Measurements from ENCODE around the gene IL17RE. TPM values are rescaled to one million over a fixed set of nuclear protein-coding genes. Genes with fewer than 3 reads are reported as not detected.
"Not testable (repeated sequence)": the region's sequence is repeated elsewhere in the genome, so short reads cannot be mapped to it uniquely, and the experiment has no call there.

Gene IL17RE
- total RNA-seq, 1 experiment from 2014 or later, result 4.0 TPM

- Histone ChIP-seq H3K4me3 (ENCODE audit: low read length) (peak overlapping the region; percentile 22; the same call in 1 of the 2 replicates), H2AFZ (ENCODE audit: low read length) (peak overlapping the region; percentile 24; the same call in 1 of the 2 replicates), H3K27ac (ENCODE audit: low read length) (peak overlapping the region; percentile 93), H3K9me2 (replicated peaks; ENCODE audit: low read length) (no peaks in the 10 kb centered on the region), H3K9ac (ENCODE audit: low read length) (peak overlapping the region; percentile 18; the same call in 1 of the 2 replicates), H3K27me3 (ENCODE audit: low read length) (no peaks in the 10 kb centered on the region), H3F3A (ENCODE audit: low read length, unreplicated experiment) (peaks cover 14% of the 10 kb centered on the region), H3K4me2 (ENCODE audit: low read length) (peak overlapping the region; percentile 79), H3K36me3 (ENCODE audit: low read depth, low read length) (peaks cover 4% of the 10 kb centered on the region; the same call in 1 of the 2 replicates), H3K9me3 (ENCODE audit: low read length) (no peaks in the 10 kb centered on the region), H4K20me1 (ENCODE audit: low read length) (no peaks in the 10 kb centered on the region), H3K79me2 (ENCODE audit: low read length) (peaks cover 5% of the 10 kb centered on the region), H3K4me1 (ENCODE audit: insufficient read depth, low read length) (peaks cover 55% of the 10 kb centered on the region)
- no peak for DNase-seq
- no TSS peak for BruUV-seq (replicated peaks)
- POLR2A ChIA-PET (ENCODE audit: unreplicated experiment), result no interaction called here
- CTCF ChIA-PET, result no interaction called here
- no peak for TF ChIP-seq EZH2phosphoT487 (IDR thresholded peaks at IDR 0.05; ENCODE audit: borderline replicate concordance, low read length)
- no peak for TF ChIP-seq EZH2 (IDR thresholded peaks at IDR 0.05; ENCODE audit: low read length, unreplicated experiment)
- TF ChIP-seq CTCF (conservative IDR thresholded peaks at IDR 0.05; ENCODE audit: low read depth, low read length), result no peak
- intact Hi-C loops (cut with micrococcal nuclease), result loop anchor here (2.0 to 5.0 kb wide), 2 partner anchors 33 to 57 kb away; partner anchors contain the start of genes CRELD1 and RPUSD3
- ATAC-seq, result no peak
Observed at GRCh38 chr3:9899289-9899791, 3.3 kb upstream of the IL17RE start.

- intact Hi-C loops (cut with micrococcal nuclease); H3K9ac ChIP-seq (ENCODE audit: low read length); BruUV-seq (replicated peaks); DNase-seq; H2AFZ ChIP-seq (ENCODE audit: low read length); H3K27me3 ChIP-seq (ENCODE audit: low read length); H3K4me2 ChIP-seq (ENCODE audit: low read length); H3K4me3 ChIP-seq (ENCODE audit: low read length); POLR2A ChIA-PET (ENCODE audit: unreplicated experiment); H3K79me2 ChIP-seq (ENCODE audit: low read length); H4K20me1 ChIP-seq (ENCODE audit: low read length); H3K36me3 ChIP-seq (ENCODE audit: low read depth, low read length); H3K9me3 ChIP-seq (ENCODE audit: low read length); H3K27ac ChIP-seq (ENCODE audit: low read length); ATAC-seq; H3K9me2 ChIP-seq (replicated peaks; ENCODE audit: low read length): not testable (repeated sequence)
- Histone ChIP-seq H3F3A (ENCODE audit: low read length, unreplicated experiment) (peaks cover 12% of the 10 kb centered on the region), H3K4me1 (ENCODE audit: insufficient read depth, low read length) (peaks cover 53% of the 10 kb centered on the region)
- CTCF ChIA-PET, result interaction anchor here (0.6 kb wide), 1 partner anchor 45 kb away, joined by 3 read pairs; no protein-coding TSS in a partner anchor
Observed at GRCh38 chr3:9900965-9901415, 1.7 kb upstream of the IL17RE start.

GRCh38 chr3:9901967-9902366 is 681 bp upstream of the IL17RE start:
- no TSS peak for BruUV-seq (replicated peaks)
- no peaks in the 10 kb centered on the region for H3K9me3 ChIP-seq (ENCODE audit: low read length)
- no peaks in the 10 kb centered on the region for H3K79me2 ChIP-seq (ENCODE audit: low read length)
- no peak overlapping the region for H3K4me3 ChIP-seq (ENCODE audit: low read length)
- ATAC-seq (no peak), DNase-seq (no peak)
- H3K4me1 ChIP-seq (ENCODE audit: insufficient read depth, low read length), result peaks cover 43% of the 10 kb centered on the region
- ChIA-PET CTCF (no interaction called here), POLR2A (ENCODE audit: unreplicated experiment) (no interaction called here)
- H3K4me2 ChIP-seq (ENCODE audit: low read length), result no peak overlapping the region
- H3K9me2 ChIP-seq (replicated peaks; ENCODE audit: low read length), result no peaks in the 10 kb centered on the region
- no peaks in the 10 kb centered on the region for H3K27me3 ChIP-seq (ENCODE audit: low read length)
- intact Hi-C loops (cut with micrococcal nuclease), result no loop called here
- H3F3A ChIP-seq (ENCODE audit: low read length, unreplicated experiment), result peaks cover 9% of the 10 kb centered on the region
- H3K9ac ChIP-seq (ENCODE audit: low read length), result no peak overlapping the region
- H4K20me1 ChIP-seq (ENCODE audit: low read length), result no peaks in the 10 kb centered on the region
- TF ChIP-seq EZH2 (IDR thresholded peaks at IDR 0.05; ENCODE audit: low read length, unreplicated experiment) (no peak), EZH2phosphoT487 (IDR thresholded peaks at IDR 0.05; ENCODE audit: borderline replicate concordance, low read length) (no peak), CTCF (conservative IDR thresholded peaks at IDR 0.05; ENCODE audit: low read depth, low read length) (no peak)
- H3K27ac ChIP-seq (ENCODE audit: low read length), result no peak overlapping the region
- no peak overlapping the region for H2AFZ ChIP-seq (ENCODE audit: low read length)
- no peaks in the 10 kb centered on the region for H3K36me3 ChIP-seq (ENCODE audit: low read depth, low read length)

Measured in PC-3 (cell line).